ENCODE data around the gene RAB31. TPM values are rescaled to one million over a fixed set of nuclear protein-coding genes. Genes with fewer than 3 reads are reported as not detected.

Gene RAB31
- total and polyA plus RNA-seq, 2 of the 13 experiments (the other 11 are each of a cell fraction or from before 2014, with no cell fraction given): 1.1 to 1.7 TPM

- TF ChIP-seq HMGXB3 (CRISPR knock-in tag; IDR thresholded peaks at IDR 0.05; ENCODE audit: borderline replicate concordance) (no peak), NR2C2 (CRISPR knock-in tag; IDR thresholded peaks at IDR 0.05; ENCODE audit: borderline replicate concordance) (peak; percentile 27; the same call in 1 of the 2 replicates), ASH2L (IDR thresholded peaks at IDR 0.05; ENCODE audit: insufficient read length, low read depth, low read length) (peak; percentile 32), NR2F1 (CRISPR knock-in tag; IDR thresholded peaks at IDR 0.05) (peak; percentile 56 to 77; a peak in 3 of 4 replicates), NFE2 (CRISPR knock-in tag; IDR thresholded peaks at IDR 0.05) (peak; percentile 35; the same call in 1 of the 2 replicates), SSRP1 (CRISPR knock-in tag; IDR thresholded peaks at IDR 0.05) (0 out of 2 replicates have a peak, but pooled peaks have one; percentile 27), NAIF1 (CRISPR knock-in tag; IDR thresholded peaks at IDR 0.05; ENCODE audit: borderline replicate concordance) (peak; percentile 67; the same call in 1 of the 2 replicates), HDAC1 (CRISPR knock-in tag; IDR thresholded peaks at IDR 0.05) (peak; percentile 51; the same call in 1 of the 2 replicates), ZNF567 (CRISPR knock-in tag; IDR thresholded peaks at IDR 0.05; ENCODE audit: borderline replicate concordance) (0 out of 2 replicates have a peak, but pooled peaks have one; percentile 34), NFIB (CRISPR knock-in tag; IDR thresholded peaks at IDR 0.05; ENCODE audit: borderline replicate concordance) (no peak), IRF2 (CRISPR knock-in tag; IDR thresholded peaks at IDR 0.05) (peak; percentile 46; the same call in 1 of the 2 replicates), ZNF331 (CRISPR knock-in tag; IDR thresholded peaks at IDR 0.05) (peak; percentile 48), ATM (IDR thresholded peaks at IDR 0.05; ENCODE audit: borderline replicate concordance) (no peak), ADNP (CRISPR knock-in tag; IDR thresholded peaks at IDR 0.05) (0 out of 2 replicates have a peak, but pooled peaks have one; percentile 37), ZNF644 (CRISPR knock-in tag; IDR thresholded peaks at IDR 0.05; ENCODE audit: low read depth) (0 out of 2 replicates have a peak, but pooled peaks have one; percentile 12), PAXIP1 (CRISPR knock-in tag; conservative IDR thresholded peaks at IDR 0.05) (peak; percentile 66), SMC3 (IDR thresholded peaks at IDR 0.05; ENCODE audit: low read length) (no peak; the same call in 1 of the 2 replicates), BCL6 (CRISPR knock-in tag; IDR thresholded peaks at IDR 0.05) (peak; percentile 60; the same call in 1 of the 2 replicates), SOX5 (CRISPR knock-in tag; IDR thresholded peaks at IDR 0.05; ENCODE audit: borderline replicate concordance) (peak; percentile 37; the same call in 1 of the 2 replicates), ZNF335 (CRISPR knock-in tag; IDR thresholded peaks at IDR 0.05) (peak; percentile 43; the same call in 1 of the 2 replicates), TEAD3 (CRISPR knock-in tag; optimal IDR thresholded peaks at IDR 0.05; ENCODE audit: borderline replicate concordance) (peak; percentile 96)
Measured at GRCh38 chr18:9803063-9803697, 95.1 kb downstream of the RAB31 start (continued).
